ENCODE measurements around the gene MAPKAPK3.

The MAPKAPK3 gene

GRCh38 chr3:50604628-50605588, 12.0 kb upstream of the MAPKAPK3 start:
- no peak for DNase-seq (ENCODE audit: low read depth)
- TF ChIP-seq CTCF (IDR thresholded peaks at IDR 0.05; ENCODE audit: low read depth, low read length, missing control alignments): no peak
- H3K4me3 ChIP-seq (ENCODE audit: low read depth, low read length): no peak overlapping the region

DNA sequence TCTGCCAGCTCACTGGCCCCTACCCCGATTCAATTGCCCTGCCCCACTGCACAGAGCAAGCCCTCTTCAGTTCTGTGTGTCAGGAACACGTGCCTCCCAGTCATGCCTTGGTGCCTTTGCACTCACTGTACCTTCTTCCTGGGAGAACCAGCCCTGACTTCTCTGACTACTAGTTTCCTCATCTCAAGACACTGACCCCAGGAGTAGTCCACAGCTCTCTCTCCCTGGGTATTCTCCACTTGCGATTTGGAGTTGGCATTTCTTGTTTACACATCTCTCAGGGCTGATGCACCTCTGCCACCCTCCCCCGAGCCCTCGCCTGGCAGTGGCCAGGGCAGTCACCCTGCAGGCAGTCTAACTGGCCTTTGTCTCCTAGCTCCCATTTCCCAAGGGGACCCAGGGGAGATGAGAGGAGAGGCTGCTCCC, 11.0 kb upstream of the MAPKAPK3 start:
- no peak overlapping the region for H3K4me3 ChIP-seq (ENCODE audit: low read depth, low read length)
- DNase-seq (ENCODE audit: low read depth): no peak
- TF ChIP-seq CTCF (IDR thresholded peaks at IDR 0.05; ENCODE audit: low read depth, low read length, missing control alignments): no peak

DNA sequence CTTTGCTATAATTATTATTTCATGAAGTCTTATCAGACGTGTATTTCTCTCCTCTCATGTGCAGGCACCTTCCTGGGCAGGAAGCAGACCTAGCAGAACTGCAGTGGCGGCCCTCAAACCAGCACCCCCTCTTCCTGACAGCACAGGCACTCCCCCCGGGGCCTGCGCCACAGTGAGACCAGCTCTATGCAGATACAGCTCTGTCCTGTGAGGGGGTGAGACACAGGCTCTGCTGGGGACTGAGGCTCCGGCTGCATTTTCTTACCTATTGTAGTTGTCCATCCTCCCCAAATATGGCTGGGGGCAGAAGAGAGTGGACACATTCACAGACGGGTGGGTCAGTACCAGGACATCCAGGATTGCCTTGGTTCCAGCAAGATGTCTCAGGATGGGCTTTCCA, 10.4 kb upstream of the MAPKAPK3 start:
- no peak for DNase-seq (ENCODE audit: low read depth)
- no peak overlapping the region for H3K4me3 ChIP-seq (ENCODE audit: low read depth, low read length)
- TF ChIP-seq CTCF (IDR thresholded peaks at IDR 0.05; ENCODE audit: low read depth, low read length, missing control alignments): no peak

DNA sequence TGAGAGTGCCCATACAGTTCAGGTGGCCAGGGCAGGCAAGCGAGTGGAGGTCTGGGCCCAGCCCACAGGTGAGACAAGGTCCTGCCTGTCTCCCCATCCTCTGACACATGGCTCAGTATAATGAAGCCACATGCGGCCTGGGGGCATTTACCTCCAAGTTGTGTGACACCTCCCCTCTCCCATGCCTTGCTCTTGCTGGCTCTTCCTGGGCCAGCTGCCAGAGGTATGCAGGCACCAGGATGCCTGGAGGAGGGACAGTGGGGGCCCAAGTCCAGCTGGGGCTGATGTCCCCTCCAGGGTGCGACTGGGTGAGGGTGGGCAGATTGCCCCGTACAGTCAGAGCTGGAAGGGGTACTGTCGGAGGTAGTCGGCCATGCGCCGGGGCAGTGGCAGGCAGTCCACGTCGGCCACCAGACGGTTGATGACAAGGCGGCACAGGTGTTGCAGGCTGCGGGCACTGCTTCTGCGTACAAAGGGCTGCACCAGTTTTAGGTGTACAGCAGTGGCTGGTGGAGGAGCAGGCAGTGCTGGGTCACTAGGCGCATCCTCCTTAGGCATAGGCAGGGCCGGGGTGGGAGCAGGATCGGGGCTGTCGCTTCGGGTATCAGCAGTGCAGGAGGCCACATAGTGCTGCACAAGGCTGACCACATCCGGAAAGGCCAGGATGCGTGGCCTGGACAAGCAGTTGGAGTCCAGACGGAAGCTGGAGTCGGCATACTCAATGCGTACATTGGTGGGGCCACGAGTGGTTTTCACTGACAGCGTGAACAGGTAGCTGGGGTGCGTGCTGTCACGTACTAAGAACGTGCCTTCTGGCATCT, 9.5 kb upstream of the MAPKAPK3 start:
- H3K4me3 ChIP-seq (ENCODE audit: low read depth, low read length): no peak overlapping the region
- no peak for TF ChIP-seq CTCF (IDR thresholded peaks at IDR 0.05; ENCODE audit: low read depth, low read length, missing control alignments)
- DNase-seq (ENCODE audit: low read depth): no peak

DNA sequence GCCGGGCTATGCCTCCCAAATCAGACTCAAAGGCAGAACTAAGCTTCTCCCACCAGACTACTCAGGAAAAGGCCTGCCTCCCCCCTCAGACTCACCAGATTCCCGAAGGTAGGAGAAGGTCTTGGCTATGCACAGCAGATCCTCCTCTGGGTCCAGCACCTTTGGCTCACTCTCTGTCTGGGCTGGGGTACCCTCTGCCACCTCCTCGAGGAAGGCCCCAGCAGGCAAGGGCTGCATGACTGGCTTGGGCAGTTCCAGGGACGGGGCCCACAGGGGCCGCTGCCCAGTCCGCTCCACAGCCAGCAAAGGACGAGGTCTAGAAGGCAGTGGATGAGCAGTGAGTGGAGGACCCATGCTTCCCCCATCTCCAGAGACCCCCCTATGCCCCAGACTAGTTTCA, 8.7 kb upstream of the MAPKAPK3 start:
- H3K4me3 ChIP-seq (ENCODE audit: low read depth, low read length): no peak overlapping the region
- TF ChIP-seq CTCF (IDR thresholded peaks at IDR 0.05; ENCODE audit: low read depth, low read length, missing control alignments): no peak
- no peak for DNase-seq (ENCODE audit: low read depth)

DNA sequence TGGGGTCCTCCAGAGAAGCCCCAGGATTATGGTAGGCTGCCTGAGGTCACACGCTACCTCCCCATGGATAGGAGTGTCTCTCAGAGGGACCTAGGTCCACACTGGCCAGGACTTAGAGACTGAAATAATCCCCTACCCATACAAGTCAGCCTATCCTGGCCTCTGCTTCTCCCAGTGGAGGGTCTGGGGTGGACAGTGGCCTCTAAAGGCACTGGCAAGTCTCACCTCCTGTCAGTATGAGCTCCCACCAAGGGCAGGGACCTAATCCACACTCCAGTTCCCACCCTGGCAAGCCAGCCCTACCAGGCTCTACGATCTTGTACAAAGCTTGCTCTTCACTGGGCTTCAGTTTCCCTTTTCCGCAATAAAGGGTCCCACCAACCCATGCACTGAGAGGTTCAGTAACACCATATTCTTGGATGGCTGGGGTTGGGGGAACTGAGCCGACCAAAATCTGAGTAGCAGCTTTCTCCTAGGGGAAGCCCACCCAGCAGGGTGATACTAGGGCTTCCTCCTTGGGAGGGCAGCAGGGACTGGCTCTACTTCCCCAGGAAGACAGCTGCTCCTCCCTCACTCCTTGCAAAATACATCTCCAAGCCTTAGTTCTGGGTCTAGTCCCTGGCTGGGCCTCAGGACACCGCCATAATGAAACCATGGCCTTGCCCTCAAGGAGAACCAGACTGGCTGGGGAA, 7.7 kb upstream of the MAPKAPK3 start:
- no peak overlapping the region for H3K4me3 ChIP-seq (ENCODE audit: low read depth, low read length)
- no peak for TF ChIP-seq CTCF (IDR thresholded peaks at IDR 0.05; ENCODE audit: low read depth, low read length, missing control alignments)
- no peak for DNase-seq (ENCODE audit: low read depth)
